HepG2 (cell line): ENCODE data around the gene MRPL54.

Experiments
- CBFB ChIP-seq: sonication (generic); formaldehyde crosslinking; IDR thresholded peaks from 2 replicates; pipeline ENCODE4 v1.4.0; 2020; ENCODE audit warnings: missing genetic modification reagents
- HIC2 ChIP-seq: sonication (generic); formaldehyde crosslinking; IDR thresholded peaks from 2 replicates; pipeline ENCODE4 v1.9.0; 2022; ENCODE audit warnings: low read depth, missing genetic modification reagents
- ZBTB8A ChIP-seq: sonication (generic); formaldehyde crosslinking; IDR thresholded peaks from 2 replicates; pipeline ENCODE4 v1.4.0; 2020; ENCODE audit warnings: mild to moderate bottlenecking, low read depth, missing genetic modification reagents, borderline replicate concordance

- TF ChIP-seq CBFB (CRISPR knock-in tag): no peak
- TF ChIP-seq ZBTB8A (CRISPR knock-in tag): no peak
- TF ChIP-seq HIC2 (CRISPR knock-in tag): no peak
Observed at GRCh38 chr19:3716147-3716668, 46.3 kb upstream of the MRPL54 start.
